Panc1 (cell line): ENCODE data around the gene GPRASP3.

Experiments used
- SIN3A ChIP-seq: IDR thresholded peaks from 2 replicates; pipeline ENCODE4 v1.6.1; 2012; ENCODE audit warnings: low read depth, mild to moderate bottlenecking, low read length, moderate library complexity, borderline replicate concordance; ENCODE audit not compliant: insufficient read depth
- TF ChIP-seq, protein P1 (sequence below): fragments of 450-650 bp; IDR thresholded peaks from 2 replicates; pipeline ENCODE4 v1.5.1; 2017; ENCODE audit warnings: mild to moderate bottlenecking

DNA sequence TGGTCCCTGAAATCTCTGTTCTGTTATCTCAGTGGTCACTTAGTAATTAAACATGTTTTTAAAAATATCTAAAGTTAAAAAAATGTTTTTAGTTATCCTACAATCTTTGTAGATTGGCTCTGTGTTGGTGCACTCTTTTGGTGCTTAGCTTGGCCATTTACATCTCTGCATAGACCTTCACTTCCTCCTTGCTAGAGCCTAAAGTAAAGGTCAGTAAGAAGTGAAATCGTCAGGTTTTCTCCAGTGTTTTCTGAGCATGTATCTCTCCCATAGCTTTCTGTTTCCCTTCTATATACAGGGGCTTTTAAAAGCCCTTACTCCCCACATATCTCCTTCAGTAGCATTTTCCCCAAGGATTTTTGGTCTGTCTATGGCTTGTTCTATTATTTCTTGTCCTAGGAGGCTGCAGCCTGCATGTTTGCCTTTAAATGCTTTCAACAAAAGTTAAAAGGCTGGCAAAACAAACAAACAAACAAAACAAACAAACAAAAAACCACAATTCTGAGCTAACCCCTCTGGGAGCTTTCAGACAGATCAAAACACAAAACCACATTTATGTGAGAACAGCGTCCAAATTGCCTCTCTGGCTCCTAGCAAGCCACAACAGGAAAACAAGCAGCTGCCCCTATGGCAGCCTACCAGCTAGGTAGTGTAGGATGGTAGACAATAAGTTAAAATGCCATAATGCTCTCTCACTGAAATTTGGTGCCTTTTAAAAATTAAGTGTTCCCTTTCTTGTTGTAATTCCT is 35.6 kb upstream of the GPRASP3 start:
- TF ChIP-seq, protein P1, sequence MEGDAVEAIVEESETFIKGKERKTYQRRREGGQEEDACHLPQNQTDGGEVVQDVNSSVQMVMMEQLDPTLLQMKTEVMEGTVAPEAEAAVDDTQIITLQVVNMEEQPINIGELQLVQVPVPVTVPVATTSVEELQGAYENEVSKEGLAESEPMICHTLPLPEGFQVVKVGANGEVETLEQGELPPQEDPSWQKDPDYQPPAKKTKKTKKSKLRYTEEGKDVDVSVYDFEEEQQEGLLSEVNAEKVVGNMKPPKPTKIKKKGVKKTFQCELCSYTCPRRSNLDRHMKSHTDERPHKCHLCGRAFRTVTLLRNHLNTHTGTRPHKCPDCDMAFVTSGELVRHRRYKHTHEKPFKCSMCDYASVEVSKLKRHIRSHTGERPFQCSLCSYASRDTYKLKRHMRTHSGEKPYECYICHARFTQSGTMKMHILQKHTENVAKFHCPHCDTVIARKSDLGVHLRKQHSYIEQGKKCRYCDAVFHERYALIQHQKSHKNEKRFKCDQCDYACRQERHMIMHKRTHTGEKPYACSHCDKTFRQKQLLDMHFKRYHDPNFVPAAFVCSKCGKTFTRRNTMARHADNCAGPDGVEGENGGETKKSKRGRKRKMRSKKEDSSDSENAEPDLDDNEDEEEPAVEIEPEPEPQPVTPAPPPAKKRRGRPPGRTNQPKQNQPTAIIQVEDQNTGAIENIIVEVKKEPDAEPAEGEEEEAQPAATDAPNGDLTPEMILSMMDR, result no peak
- no peak for TF ChIP-seq SIN3A
